NOMO-1 (cell line): ENCODE data around the gene COX8C.
"Not testable (repeated sequence)": the region's sequence is repeated elsewhere in the genome, so short reads cannot be mapped to it uniquely, and the experiment has no call there.

Experiments used
- DNase-seq, 2 experiments: peaks; one replicate each; lab custom pipeline; 2025; ENCODE audit not compliant: unreplicated experiment in 2 of 2; lab: John Stamatoyannopoulos, UW

Gene COX8C

DNA sequence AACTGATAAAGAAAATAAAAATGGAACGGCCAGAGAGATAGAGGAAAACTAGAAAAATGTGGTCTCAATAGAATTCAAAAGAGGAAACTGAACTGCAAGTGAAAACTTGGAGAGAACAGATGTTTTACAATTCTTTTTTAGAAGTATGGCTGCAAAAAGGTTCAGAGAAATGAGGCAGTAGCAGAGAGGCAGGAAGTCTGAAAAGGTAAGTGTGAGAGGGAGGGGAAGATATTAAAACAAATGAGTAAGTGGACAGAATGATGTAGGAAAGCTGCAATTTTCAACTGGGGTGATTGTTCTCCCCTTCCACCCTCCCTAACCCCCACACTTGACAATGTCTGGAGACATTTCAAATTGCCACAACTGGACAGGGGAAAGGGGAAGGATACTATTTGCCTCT is 27.0 kb upstream of the COX8C start:
- DNase-seq: peak in 1 of 2 experiments; percentile 13

GRCh38 chr14:93320489-93320888 is 26.5 kb upstream of the COX8C start:
- no peak for DNase-seq

DNA sequence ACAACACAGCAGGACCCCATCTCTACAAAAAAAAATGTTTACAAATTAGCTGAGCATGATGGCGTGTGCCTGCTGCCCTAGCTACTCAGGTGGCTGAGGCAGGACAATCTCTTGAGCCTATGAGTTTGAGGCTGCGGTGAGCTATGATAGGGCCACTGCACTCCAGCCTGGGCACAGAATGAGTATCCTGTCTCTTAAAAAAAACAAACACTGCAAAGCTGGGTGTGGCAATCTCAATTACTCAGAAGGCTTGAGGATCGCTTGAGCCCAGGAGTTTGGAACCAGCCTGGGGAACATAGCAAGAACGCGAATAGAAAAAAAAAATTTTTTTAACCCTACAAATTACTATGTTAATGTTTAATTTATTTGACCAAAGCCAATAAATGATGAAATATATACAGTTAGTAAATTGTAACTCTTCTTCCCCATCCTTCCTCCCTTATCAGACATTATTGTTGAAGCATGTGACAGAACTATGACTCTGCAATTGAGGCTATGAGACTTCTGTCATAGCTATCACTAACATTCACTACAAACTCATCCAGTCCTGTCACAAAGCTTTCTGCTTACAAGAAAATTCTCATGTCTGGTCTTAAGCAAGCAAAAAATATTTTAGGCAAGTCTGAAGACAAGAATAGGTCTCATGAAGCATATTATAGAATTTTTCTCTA is 23.9 kb upstream of the COX8C start:
- DNase-seq: no peak

DNA sequence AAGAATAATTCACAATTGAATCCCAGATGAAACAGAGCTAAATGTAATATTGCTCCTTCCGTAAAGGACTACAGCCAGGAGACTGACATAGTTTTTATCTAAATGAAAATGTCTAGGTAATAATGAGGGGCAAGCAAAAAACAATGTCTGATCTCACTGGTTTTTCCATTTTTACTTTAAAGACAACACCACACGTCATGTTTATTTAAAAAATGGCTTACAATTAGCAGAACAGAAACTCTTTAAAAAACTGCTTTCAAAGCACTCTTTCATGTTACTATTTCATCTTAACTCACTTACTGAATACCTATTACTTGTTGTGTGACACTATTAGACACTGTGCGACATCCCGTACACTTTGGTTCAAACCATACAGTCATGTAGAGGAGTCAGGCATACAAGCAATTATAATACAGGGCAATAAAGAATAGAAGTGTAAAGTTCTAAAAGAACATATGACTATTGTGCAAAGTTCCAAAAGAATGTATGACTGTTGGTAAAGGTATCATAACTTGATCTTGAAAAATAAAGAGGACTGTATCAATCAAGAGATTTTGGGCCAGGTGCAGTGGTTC is 23.3 kb upstream of the COX8C start:
- DNase-seq: no peak

DNA sequence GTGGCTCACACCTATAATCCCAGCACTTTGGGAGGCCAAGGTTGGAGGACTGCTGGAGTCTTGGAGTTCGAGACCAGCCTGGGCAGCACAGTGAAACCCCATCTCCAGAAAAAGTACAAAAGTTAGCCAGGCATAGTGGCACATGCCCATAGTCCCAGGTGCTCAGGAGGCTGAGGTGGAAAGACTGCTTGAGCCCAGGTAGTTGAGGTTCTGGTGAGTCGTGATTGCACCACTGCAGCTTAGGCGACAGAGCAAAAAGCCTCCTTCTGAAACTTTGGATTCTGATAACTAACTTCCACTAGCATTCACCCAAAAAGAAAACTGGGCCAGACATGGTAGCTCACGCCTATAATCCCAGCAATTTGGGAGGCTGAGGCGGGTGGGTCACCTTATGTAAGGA is 20.8 kb upstream of the COX8C start:
- DNase-seq: no peak

DNA sequence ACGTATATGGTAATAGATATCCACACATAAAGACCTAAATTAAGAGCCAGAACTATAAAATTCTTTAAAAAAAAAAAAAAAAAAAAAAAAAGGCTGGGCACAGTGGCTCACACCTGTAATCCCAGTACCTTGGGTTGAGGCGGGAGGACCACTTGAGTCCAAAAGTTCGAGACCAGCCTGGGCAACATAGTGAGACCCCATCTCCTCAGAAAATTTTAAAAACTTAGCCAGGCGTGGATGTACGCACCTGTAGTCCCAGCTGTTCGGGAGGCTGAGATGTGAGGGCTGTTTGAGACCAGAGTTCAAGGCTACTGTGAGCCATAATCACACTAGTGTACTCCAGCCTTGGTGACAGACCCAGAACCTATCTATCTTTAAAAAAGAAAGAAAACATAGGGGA is 18.4 kb upstream of the COX8C start:
- no peak for DNase-seq

DNA sequence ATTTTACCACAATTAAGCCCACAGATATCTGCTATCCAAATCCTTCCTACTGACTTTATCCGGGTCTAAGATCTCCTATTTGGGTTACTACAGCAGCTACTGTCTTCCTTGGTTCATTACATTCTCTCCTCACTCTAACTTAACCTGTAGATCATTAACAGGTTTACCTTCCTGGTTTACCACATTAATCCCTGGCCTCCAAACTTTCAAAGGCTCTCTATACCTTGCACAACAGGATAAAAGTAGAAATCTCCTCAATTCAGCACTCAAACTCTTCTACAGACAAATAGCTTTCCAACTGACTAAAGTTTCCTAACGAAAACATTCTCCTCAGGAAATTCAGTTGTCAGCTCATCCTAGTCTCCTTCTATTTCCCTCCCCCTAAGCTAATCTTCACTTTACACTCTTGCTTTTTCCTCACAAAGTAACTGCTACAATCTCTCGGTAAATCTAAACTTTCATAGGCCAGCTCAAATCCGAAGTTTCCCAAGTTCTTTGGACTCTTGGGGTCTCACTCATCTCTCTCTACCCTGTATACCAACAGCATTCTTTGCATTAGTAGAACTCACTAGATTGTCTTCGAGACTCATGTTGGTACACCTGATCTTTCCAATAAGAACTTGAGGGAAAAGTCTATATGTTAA is 16.9 kb upstream of the COX8C start:
- no peak for DNase-seq

DNA sequence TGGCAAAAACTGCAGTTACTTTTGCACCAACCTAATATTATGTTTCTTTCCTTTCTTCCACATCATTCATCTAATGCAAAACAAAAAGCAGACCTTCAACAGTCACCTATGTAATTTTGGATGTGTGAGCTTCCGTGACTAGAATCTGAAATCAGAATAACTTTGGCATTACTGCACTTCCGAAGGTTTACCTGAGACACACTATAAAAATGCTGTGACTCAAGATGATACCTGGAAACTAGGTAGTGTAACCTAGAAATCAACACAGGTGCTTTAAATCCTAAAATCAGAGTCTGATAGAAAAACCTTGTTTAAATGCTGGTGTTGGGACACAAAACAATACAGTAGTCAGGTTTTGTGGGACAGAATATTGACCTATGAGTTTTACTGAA is 16.4 kb upstream of the COX8C start:
- DNase-seq: no peak

DNA sequence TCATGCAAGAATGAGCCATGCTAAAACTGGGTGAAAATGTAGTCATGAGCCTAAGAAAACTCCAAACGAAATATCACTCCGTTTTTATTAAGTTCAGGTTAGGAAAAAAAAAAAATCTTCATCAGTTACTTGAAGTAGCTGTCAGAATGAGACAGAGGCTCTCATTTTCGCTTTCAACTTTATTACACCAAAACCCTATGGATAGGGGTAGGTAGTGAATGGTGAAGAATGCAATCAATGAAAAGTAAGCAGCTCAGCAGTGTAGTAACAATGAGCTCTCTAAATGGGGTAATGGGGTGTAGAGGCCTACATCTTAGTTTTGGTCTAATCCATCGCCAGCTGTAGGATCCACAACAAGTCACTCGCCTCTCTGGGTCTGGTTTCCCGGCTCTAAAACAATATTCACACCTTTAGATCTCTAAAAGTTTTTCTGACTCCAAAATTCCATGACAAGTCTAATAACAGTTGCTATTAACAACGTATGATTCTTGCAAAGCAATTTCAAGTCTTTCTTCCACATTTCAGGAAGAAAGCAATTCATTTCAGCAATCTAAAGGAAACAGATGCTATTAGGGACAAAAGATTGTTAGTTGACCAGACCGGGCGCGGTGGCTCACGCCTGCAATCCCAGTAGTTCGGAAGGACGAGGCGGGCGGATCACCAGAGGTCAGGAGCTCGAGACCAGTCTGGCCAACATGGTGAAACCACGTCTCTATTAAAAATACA is 15.8 kb upstream of the COX8C start:
- DNase-seq: no peak

DNA sequence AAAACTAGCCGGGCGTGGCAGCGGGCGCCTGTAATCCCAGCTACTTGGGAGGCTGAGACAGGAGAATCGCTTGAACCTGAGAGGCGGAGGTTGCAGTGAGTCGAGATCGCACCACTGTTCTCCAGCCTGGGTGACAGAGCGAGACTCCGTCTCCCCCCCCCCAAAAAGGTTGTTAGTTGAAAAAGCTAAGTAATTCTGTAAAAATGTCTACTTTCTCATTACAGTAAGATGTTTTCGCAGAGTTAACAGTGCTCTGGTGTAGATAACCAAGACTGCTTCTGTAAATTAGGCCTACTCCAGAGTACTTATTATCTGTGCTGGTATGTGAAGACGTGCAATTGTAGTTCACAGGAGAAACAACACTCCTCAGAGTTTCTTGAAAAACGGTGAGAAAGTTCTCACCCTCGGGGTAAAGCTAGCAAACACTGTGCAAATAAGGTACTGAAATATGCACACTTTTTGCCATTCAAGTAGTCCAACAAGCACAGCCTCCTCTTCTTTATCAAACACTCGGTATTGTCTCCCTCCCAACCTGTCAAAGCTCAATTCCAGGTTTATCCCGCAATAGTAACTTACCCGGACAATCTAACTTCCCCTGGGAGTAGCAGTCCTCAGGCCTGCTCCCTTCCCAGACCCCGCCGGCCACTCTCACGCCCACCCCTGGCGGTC is 15.1 kb upstream of the COX8C start:
- DNase-seq: no peak

GRCh38 chr14:93332397-93332852 is 14.6 kb upstream of the COX8C start:
- peak in 1 of 2 experiments; percentile 39 for DNase-seq

GRCh38 chr14:93332853-93333630 is 13.9 kb upstream of the COX8C start, which contains the start of gene BTBD7:
Gene BTBD7, minus strand, starts transcription at chr14:93333036. Its CDS starts 36,985 bp downstream, at chr14:93296051.
- DNase-seq: peak; percentile 93 to 95

DNA sequence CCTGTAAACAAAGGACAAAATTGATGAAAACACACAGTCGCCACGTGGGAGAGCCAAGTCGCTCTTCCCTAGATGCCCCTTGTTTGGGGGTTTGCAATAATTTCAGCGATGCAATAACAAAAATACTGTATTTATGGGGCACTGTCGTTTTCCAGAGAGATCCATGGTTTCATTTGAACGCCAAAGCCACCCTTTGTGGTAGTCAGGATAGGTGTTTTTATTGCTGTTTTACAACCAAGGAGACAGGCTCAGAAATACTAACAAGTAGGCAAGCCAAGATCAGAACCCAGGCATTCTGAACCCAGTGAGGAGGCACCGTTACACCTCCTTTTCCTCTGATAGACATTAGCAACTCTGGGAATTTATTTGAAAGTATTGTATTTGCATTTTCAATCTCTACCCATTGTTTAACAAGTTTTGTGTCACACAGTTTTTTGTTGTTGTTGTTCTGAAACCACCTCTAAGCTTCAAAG is 13.3 kb upstream of the COX8C start:
- DNase-seq: no peak

DNA sequence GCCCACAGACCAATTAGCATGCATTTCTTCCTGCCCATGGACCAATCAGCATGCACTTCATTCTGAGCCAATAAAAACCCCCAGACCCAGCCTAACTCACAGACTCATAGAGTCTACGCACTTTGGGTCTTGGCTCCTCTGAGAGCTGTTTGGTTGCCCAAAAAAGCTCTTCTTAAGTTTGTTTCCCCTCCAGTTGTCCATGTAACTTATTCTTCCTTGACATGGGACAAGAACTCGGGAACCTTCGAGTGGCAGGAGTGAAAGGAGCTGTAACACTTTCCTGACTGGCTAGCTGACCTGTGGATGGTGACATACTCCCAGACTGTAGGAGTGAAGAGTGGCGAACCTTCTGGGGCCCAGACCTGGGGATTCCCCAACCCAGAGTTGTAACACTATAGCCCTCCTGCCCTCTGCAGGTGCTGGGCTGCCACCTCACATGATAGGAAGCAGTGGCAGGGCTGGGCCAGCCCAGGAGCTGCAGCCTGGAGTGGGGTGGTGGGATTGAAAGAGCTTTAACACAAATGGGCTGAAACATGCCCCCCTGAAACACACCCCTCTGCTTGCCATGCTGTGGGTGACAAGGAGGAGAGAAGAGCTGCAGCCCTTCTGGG is 9.7 kb upstream of the COX8C start:
- no peak for DNase-seq

- no peak for DNase-seq
Observed at GRCh38 chr14:93337884-93338283, 9.1 kb upstream of the COX8C start.

GRCh38 chr14:93343266-93343665 is 3.7 kb upstream of the COX8C start:
- peak; percentile 52 to 90 for DNase-seq

GRCh38 chr14:93343797-93344196 is 3.2 kb upstream of the COX8C start:
- DNase-seq: no peak

DNA sequence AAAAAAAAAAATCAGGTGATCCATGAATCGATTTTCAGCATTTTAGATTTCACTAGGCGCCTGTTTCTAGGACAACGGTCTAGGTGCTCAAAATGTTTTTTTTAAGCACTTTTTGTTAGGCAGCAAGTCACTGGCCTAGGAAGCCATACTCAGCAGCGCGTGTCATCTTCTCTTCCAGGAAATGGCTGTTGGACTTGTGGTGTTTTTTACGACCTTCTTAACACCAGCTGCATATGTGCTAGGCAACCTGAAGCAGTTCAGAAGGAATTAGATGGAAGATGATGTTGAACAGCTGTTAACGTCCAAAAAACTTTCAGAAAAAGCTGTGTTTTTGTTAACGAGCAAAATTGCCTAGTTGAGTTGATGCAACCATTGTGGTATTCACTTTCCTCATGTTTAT is 868 bp downstream of the COX8C start:
- DNase-seq: no peak

- no peak for DNase-seq
Observed at GRCh38 chr14:93348292-93348691, 1.3 kb downstream of the COX8C start.

GRCh38 chr14:93354873-93355272 is 7.9 kb downstream of the COX8C start:
- DNase-seq: not testable (repeated sequence)
